ENCODE measurements around the gene NGFR.
A peak's percentile ranks its signal among the peaks of the same experiment; 100 is the strongest.

The NGFR gene

DNA sequence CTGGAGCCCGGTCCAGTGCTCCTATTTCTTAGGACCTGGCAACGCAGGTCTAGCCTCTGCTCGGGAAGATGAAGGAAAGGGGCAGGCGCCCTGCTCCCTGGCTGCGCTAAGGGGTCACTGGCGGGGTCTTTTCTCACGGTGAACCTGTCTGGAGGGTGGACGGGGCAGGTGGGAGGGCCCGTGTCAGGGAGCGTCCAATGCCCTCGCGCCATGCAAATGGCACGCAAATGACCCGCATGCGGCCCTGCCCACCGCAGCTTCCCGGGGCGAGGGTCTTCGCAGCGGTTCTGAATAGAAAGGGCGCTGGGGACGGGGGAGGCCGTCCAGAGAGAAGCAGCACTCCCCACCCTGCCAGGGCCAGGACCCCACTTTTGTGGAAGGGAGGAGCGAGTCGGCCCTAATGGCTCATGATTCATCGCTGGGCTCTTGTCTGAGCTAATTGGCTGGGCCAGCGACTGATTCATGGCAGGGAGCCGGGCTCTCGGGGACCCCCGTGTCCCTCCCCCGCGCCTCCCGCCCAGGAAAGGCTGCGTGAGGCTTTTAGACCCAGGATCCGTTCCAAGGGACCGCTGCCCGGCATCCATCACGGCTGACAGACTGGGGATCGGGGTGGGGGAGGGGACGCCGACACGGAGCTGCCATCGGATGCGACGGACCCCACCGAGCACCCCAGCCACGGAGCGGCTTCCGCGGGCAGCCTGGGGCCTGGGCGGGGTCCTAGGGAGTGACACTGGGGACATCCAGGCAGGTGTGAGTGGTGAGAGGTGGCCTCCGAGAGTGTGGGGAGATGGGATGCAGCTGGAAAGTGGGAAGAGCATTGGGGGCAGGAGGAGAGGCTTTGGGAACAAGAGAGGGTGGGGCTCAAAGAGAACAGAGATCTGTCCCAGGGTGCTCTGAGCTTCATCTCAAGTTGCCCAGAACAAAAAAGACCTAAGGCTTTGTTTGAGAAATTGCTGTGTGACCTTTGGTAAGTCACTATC is 25.0 kb upstream of the NGFR start:
- DNase-seq = no peak

DNA sequence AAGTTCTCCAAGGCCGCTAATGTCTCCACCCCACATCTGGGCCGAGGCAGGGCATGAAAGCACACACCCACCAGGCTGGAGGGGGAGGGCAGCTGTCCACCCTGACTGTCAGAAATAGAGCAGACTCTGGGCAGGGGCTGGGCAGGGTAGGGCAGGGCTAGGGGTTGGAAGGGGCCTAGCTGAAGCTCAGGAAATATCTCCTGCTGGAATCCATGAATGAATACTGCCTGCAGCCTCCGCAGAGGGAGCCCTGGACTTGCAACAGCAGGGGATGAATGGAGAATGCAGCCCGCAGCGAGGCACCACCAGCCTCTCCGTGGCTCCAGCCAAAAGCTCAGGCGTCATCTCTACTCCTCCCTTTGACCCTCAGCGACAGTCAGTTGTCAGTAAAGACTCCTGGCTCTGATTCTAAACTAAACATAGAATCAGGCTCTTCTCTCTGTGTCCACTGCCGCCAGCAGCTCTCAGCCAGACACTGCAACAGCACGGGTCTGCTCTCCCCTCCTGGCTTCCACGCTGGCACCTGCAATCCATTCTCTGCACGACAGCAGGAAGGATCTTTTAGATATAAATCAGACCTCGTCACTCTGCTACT is 23.9 kb upstream of the NGFR start:
- no peak for DNase-seq

DNA sequence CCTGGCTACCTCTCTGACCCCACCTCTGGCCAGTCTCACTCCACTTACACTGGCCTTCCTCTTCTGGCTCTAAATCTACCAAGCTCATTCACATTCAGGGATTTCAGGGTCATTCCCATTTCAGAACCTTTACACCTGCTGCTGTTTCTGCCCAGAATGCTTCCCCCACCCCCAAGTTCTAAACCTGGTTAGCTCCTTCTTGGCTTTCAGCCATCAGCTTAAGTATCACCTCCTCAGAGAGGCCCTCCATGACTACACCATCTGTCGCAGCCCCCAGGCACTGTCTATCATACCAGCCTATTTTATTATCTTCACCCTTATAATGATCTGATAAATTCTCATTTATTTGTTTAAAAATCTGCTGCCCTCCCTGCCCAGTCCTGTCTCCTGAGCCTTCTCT is 23.3 kb upstream of the NGFR start:
- DNase-seq = no peak

DNA sequence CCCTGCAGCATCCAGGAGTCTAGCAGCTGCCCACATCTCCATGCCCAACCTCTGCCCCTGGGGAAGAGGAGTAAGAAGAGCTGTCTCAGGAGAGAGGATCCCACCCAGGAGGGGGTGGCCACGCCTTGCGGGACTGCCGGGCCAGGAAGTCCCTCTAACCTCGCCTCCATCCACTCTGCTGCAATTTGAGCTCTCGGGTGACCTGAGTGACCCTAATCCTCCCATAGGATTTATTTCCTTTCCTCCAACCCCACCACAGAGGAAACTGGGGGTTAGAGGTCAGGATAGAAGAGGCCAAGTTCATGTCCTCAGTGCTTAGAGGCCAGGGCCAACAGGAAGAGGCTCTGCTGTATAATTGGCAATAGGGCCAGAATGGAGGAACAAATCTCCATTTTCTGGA is 22.6 kb upstream of the NGFR start:
- DNase-seq = no peak

DNA sequence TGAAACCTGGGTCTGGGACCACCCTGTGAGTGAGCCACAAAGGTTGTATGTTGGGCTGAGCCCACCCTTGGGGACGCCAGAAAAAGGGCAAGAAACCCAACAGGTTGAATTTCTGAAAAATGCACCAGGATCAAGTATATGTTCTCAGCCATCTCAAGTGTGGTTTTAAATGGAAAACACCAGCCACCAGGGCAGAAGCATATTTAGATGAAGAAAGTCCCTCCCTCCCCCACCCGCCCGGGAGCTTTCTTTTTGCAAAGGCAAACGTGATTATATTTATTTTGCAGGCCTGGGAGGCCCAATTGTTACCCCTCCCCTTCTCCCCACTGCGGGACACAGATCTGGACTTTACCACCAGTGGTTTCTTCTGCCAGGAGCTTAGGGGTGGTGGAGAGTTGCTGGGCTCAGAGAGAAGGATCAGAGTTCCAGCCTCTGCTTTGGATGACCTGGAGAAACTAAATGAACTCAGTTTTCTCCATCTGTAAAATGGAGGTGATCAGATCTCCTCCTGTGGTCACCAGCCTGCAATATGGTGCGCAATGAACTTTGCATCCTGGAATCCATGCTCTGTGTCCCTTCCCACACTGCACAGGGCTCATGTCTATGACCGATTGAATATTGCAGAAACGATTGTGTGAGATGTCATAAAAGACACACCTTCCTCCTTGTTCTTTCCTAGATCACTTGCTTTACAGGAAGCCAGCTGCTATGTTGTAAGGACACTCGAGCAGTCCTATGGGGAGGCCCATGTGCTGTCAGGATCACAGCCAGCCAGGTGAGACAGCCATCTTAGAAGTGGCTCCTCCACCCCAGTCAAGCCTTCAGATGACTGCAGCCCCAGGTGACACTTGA is 21.0 kb upstream of the NGFR start:
- no peak for DNase-seq

DNA sequence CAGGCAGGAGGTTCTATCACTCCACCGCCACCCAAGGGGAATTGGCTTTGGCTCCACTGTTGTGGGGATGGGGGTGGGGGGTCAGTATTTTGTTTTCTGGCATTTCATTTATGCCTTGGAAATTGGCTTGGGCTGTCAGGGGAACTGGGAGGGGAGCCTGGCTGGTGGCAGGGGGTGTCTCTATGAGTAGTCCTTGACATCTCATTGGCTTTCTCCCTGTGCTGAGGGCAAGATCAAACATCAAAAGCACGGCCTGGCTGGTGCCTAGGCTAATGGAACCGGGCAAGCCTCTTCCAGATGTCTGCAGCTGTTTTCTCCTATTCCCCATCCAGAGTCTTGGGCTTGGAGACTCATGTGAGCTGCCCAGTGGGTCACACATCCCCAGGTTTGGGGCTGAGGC is 17.4 kb upstream of the NGFR start:
- no peak for DNase-seq

DNA sequence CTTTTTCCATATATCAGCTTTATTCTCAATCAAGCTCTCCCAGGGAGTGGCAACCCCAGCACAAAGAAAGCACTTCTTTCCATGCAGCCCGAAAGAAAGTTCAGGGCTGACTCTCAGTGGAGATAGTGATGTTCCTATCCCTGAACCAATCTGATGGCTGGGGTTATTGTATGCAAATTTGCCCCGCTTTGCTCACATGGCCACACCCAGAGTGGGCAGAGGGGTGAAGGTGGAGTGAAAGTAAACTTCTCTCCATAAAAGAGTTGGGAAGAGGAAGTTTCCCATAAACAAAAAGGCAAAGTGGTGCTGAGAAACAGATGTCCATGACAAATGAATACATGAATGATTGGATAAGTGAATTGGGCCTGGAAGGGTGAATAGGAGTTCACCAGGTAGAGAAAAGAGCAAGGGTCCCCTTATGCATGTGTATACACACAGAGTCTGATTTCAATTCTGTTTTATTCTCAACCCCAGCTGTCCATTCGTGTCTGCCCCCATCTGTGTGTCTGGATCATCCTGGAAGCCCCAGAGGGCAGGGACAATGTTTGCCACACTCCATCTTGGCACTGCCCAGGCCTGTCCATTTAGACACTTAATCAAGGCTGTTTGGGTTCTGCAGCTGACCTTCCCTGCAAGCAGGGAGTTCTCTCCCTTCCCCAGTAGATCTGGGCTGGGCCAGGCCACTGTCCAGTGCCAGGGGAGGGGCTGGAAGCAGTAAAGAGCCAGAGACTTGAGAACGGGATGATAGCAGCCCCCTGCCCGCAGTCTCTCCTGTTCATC is 14.1 kb upstream of the NGFR start:
- no peak for DNase-seq

DNA sequence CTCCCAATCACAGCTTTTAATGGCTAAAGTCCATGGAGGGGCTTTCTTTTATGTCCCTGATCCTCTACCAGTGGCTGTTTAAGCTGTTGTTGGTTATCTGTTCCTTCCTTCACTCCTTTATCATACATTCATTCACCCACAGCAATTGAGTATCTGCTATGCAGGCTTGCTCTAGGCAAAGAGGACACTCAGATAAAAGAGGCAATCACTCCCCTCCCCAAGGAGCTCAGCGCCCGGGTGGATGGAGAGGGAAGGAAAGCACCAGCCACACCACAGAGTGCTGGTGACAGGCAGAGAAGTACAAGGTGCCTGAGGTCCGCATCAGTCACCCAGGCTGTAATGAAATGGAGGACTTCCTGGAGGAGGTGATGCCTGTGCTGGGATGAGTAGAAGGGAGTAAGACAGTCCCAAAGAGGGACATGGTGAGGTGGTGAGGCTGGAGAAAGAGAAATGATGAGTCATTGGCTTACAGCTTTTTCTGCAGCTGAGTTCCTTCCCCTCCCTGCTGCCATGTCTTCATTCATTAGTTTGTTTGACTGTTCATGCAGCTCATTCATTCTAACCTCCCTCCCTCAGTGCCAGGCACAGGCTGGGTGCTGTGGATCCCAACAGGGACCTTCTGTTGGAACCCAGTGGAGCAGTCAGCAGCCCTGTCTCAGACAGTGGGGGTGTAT is 12.8 kb upstream of the NGFR start:
- DNase-seq = no peak

DNA sequence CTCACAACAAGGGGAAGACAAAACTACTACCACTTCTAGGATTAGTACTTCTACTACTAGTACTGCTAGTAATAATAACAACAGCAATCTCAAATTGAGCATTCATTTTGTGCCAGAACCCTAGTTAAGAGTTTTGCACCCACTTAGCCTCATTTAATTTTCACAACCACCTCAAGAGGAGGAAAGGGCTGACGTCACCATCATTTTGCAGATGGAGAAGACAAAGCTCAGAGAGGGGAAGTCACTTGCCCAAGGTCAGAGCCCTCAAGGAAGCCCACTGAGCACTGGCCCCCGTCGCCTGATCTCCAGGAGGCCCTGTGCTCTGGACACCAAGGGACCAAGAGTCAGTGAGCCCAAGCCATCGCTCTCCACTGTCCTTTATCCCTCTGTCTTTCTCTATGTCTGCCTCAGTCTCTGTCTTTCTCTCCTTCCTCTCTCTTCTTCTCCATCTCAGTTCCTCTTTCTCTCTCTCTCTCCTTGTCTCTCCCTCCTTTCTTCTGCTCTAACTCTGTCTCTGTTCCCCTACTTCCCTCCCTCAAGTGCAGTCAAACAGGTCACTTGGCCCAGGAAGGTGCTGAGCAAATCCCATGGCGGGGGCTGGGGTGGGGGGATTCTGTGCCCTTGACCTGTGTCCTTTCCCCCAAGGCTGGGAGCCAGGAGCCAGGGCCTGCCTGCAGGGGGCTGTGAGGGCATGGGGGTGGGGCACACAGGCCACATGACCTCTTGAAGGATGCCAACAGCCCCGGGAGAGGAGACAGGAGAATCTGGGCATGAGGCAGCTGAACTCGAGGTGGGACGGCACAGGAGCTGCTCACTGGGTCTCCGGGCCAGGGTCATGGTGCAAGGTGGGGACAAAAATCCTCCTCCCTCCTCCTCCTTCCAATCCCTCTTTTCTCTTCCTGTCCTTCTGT is 11.2 kb upstream of the NGFR start:
- DNase-seq = no peak

DNA sequence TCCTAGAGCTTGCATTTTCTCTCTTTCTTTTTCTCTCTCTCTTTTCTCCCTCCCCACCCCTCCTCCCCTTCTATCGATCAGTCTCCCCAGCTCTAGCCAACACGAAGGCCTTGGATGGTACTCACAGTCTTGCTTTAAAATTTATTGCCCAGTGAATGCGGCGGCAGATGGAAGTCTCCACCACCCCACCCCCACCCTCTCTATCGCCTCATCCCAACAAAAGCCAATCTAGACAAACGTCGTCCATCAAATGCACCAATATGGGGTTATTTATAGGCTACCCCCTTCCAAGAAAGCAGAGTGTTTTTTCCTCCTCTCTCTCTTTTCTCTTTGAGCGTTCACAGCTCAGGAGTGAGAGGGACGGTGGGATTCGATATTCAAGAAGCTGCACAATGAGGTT is 10.5 kb upstream of the NGFR start:
- DNase-seq = no peak

DNA sequence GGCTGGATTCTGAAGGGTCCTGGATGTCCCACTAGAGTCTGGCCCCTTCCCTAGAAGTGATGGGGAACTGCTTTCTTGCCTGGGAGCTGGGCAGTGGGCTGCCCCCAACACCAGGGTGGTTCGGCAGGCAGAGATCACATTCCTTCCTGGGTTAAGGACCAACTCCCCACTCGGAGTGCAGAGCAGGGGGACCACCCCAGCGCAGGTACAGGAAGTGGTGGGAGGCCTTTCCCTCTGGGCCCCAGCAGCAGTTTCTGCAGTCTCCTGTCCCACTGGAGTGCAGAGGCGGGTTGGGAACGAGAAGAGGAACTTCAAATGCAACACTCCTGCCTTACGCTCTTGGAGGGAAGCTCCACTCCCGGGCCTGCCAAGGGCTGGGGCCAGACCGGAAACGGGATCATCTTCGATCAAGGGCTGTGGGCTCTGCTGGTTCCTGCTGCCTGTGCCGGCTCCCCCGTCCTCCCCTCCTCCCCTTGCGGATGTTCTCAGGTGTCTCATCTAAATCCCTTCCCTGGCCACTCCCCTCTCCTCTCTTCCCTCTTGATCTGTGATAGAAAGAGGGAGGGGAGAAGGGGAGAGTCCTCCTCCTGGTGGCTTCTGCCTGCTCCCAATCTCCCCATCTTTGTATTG is 9.0 kb upstream of the NGFR start:
- peak; percentile 7 for DNase-seq

DNA sequence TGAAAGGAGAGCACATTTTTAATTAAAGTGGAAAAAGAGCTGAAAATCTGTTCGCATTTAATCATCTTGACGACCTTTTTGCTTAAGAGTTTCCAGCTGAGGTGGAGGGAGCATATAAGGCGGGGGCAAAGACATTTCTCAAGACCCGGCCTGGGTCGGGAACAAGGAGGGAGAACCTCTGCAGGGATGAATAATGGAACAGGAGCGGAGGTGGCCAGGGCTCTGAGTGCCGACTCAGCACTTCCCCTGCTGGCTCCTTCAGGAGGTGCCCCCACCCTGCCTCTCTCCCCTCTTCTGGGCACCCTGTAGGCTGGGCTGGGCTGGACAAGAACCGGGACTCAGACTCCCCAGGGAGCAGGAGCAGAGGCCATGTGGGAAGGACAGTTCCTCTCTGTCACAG is 7.9 kb upstream of the NGFR start:
- DNase-seq = no peak

DNA sequence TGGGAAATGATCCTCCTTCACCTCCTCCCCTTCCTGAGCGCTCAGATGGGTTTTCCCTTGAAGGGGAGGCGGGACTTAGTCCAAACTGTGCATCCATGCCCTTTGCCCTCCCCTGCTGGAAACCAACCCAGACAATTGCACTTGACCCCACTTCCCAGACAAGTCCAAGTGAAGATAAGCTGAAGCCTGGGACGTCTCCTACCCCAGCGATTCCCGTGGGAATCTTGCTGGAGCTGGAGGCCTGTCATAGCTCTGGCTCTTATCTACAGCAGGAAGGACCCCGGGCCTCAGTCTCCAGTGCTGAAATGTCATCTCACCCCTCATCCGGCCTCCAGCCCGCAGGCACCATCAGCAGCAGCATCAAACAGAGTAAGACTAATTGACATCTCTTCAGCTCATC is 6.5 kb upstream of the NGFR start:
- no peak for DNase-seq

DNA sequence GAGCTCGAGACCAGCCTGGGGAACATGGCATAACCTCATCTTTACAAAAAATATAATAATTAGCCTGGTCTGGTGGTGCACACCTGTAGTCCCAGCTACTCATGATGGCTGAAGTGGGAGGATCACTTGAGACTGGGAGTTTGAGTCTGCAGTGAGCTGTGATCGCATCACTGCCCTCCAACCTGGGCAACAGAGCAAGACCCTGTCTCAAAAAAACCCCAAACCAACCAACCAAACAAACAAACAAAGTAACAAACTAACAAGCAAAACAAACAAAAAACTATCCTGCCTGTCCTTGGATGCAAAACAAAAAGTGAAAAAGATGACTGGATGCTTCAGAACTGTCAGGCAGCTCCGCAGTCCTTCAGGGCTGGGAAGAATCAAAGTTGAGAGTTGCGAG is 5.7 kb upstream of the NGFR start:
- no peak for DNase-seq

DNA sequence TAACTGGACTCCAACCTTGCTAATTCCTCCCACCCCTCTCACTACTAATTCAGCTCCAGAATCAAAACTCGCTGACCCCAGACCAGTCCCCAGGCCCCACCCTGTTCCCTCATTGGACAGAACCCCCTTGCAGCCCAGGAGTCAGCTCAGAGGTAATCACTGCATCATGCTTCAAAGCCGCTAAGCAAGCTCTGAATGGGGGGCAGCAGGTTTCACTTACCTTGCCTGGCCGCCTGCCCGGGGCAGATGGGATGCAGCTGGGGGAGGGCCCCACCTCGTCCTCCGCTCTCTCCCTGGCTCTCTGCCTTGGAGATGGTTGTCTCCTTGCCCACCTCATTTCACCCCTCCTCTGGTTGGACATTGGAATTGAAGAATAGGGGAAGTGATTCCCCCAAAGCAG is 4.8 kb upstream of the NGFR start:
- DNase-seq = no peak

DNA sequence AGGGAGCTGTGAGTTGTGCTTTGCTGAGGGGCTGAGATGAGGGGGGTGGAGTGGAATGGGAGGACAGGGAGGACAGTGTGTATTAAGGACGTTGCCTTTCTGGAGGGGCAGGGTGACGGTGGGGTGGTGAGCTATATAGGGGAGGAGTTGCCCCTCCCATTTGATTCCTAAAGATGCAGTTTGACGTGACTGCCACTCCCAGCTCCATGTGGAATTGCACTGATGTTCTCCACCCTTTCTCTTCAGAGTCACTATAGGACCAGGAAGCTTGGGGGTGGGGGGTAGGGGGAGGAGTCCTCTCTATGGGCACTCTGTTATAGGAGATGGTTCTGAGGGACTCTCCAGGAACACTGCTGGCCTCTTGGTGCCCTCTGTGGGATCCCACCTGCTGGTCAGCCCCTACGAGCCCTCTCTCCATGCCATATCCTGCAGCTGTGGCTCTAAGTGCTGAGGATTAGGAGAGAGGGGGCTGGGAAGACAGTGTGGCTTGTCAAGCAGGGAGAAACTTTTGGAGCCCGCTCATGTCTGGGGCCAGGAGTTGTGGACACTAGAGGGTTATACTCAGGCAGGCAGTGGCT is 3.8 kb upstream of the NGFR start:
- DNase-seq = no peak

DNA sequence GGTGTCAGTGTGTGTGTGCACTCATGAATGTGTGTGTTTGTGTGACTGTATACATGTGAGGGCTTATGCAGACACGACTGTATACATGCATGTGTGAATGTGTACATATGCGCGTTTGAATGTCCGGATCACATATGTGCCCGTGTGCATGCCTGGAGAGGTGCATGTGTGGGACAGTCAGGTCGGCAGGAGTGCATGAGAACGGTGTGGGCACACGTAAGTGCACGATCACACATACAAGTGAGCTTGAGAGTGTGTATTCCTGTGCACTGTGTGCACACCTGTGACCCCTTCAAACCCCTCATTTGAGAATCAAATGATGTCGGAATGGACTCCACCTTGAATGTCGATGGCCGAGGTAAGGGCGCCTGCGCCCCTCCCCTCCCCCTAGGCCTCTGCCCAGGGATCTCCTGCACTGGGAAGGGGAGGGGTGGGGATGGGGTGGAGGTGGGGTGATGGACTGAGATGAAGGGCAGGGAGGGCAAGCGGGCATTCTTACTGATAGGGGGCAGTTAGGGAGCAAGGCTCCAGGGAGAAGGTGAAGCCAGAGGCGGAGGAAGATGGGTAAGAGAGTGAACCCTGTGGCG is 601 bp upstream of the NGFR start:
- no peak for DNase-seq

DNA sequence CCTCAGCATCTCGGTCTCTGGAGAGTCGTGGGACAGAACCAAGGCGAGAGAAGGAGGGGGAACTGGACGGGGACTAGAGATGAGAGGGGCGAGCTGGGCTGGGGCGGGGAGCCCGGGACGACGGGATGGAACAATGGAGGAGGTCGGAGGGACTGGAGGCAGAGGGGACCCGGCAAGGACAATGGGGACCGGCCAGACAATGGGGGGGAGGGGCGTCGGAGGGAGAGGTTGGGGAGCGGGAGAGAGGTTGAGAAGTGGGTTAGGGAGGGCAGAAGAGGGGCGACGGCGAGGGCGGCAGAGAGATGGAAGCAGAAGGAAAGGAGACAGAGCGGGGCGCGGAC is 719 bp downstream of the NGFR start:
- DNase-seq = no peak

DNA sequence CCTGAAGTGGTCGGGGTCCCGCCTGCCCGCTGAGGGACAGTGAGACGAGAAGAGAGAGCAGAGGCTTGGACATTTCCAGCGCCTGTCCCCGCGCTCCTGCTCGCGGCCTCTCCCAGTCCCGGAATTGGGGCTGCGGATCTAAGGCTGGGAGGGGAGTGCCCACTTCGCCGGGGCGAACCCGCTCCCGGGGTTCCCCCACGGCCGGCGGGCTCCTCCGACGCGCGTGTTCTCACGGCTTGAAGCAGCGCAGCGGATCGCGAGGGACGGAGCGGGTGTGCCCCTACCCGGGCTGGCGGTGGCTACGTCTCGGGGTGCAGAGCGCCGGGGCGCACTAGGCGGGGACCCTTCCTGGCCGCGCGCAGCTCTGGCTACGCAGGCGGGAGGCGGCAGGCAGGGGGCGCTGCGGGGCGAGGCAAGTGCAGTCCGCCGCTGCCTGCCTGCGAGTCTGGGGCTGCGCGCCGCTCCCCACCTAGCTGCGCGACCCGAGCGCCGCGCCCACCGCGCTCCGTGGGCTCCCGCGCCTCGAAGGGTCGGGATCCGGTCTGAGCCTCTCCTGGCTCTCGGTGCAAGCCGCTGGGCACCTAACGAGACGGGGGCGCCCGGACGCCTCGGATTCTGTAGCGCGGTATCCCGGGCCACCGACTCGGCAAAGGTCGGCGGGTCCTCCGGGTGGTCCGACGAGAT is 1.2 kb downstream of the NGFR start:
- peak; percentile 25 for DNase-seq

DNA sequence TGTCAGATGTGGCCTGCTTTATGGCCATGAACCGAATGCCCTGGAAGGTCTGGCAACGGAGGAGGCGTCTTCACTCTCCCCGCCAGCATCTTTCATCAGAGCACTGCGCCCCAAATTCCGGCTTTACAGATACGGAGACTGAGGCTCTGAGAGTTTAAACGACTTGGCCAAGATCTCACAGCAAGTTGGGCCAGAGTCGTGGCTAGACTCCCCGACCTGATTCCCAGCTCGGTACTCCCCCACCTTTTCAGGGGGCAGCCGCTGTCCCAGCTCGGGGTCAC is 1.7 kb downstream of the NGFR start:
- no peak for DNase-seq
